ENCODE results near the gene ENKUR.

- TF ChIP-seq CTCF (IDR thresholded peaks at IDR 0.05; ENCODE audit: poor library complexity) (no peak), EZH2 (IDR thresholded peaks at IDR 0.05; ENCODE audit: borderline replicate concordance) (no peak), EZH2phosphoT487 (IDR thresholded peaks at IDR 0.05; ENCODE audit: low read depth, severe bottlenecking, unreplicated experiment) (no peak)
These were observed 33.4 kb downstream of the ENKUR start for GRCh38 chr10:24982319-24983112.

All from hepatocyte (in vitro differentiated cells).